PC-9 (cell line): Measurements from ENCODE around the gene MAOA. TPM values are rescaled to one million over a fixed set of nuclear protein-coding genes. Genes with fewer than 3 reads are reported as not detected.

Experiments used
- BruUV-seq: library from RNA; stranded (reverse); fragments of 400-500 nt; replicated peaks from 2 replicates; lab custom pipeline; 2021; lab: Mats Ljungman, UMichigan
- CTCF ChIA-PET: fragments of 300-600 bp; sonication (Branson Sonifier 250); formaldehyde crosslinking; loops from one replicate; lab custom pipeline; 2022; ENCODE audit warnings: antibody characterized with exemption; lab: Charles Lee
- POLR2A ChIA-PET: fragments of 300-600 bp; sonication (Branson Sonifier 250); formaldehyde crosslinking; loops from one replicate; lab custom pipeline; 2022; ENCODE audit warnings: antibody characterized with exemption; ENCODE audit not compliant: unreplicated experiment; lab: Charles Lee
- DNase-seq, 2 experiments: peaks; one replicate each; pipeline versions ENCODE4 v3.0.0 to v3.0.0-alpha.2; 2015 to 2022; ENCODE audit warnings: mixed read lengths in 1 of 2
- H2AFZ ChIP-seq: fragments of 200-600 bp; sonication (generic); 2 replicates; pipeline ENCODE4 v1.8.1; 2017; ENCODE audit warnings: antibody characterized with exemption
- H3F3A ChIP-seq: fragments of 200-600 bp; sonication (generic); 2 replicates; pipeline ENCODE4 v1.8.1; 2017; ENCODE audit warnings: antibody characterized with exemption, mild to moderate bottlenecking, low read depth; ENCODE audit not compliant: insufficient read depth
- H3K27ac ChIP-seq: fragments of 200-600 bp; sonication (generic); 2 replicates; pipeline ENCODE4 v1.6.1; 2016; ENCODE audit warnings: mixed run types
- H3K27me3 ChIP-seq: fragments of 200-600 bp; sonication (generic); 2 replicates; pipeline ENCODE4 v1.6.1; 2016; ENCODE audit warnings: low read depth, mixed run types; ENCODE audit not compliant: insufficient read depth
- H3K36me3 ChIP-seq: fragments of 200-600 bp; sonication (generic); 2 replicates; pipeline ENCODE4 v1.6.1; 2016; ENCODE audit warnings: low read depth, mixed run types
- H3K4me1 ChIP-seq: fragments of 200-600 bp; sonication (generic); replicated peaks from 2 replicates; pipeline ENCODE4 v1.6.1; 2016; ENCODE audit warnings: mixed run types; ENCODE audit not compliant: insufficient read depth
- H3K4me2 ChIP-seq: fragments of 200-600 bp; sonication (generic); 2 replicates; pipeline ENCODE4 v1.6.1; 2017; ENCODE audit warnings: mixed run types
- H3K4me3 ChIP-seq: fragments of 200-600 bp; sonication (generic); 2 replicates; pipeline ENCODE4 v1.6.1; 2016; ENCODE audit warnings: mixed run types
- H3K79me2 ChIP-seq: fragments of 200-600 bp; sonication (generic); 2 replicates; pipeline ENCODE4 v1.6.1; 2017; ENCODE audit warnings: low read depth, mixed run types
- H3K9me2 ChIP-seq: fragments of 200-600 bp; sonication (generic); 2 replicates; pipeline ENCODE4 v1.8.1; 2017; ENCODE audit warnings: mild to moderate bottlenecking; ENCODE audit not compliant: insufficient read depth
- H3K9me3 ChIP-seq: fragments of 200-600 bp; sonication (generic); 2 replicates; pipeline ENCODE4 v1.8.1; 2016; ENCODE audit warnings: low read depth; ENCODE audit not compliant: insufficient read depth
- H4K20me1 ChIP-seq: fragments of 200-600 bp; sonication (generic); 2 replicates; pipeline ENCODE4 v1.8.1; 2017; ENCODE audit not compliant: insufficient read depth
- EZH2 ChIP-seq: fragments of 200-600 bp; sonication (generic); IDR thresholded peaks from 2 replicates; pipeline ENCODE4 v1.8.0; 2017; ENCODE audit warnings: antibody characterized with exemption, low read depth
- intact Hi-C: fragments of 100-400 bp; cut with micrococcal nuclease; formaldehyde crosslinking; loops from one replicate; pipeline ENCODE4 v1.10.0; 2022; ENCODE audit not compliant: unreplicated experiment
- total RNA-seq: library from RNA; stranded (reverse); gene quantifications from 2 replicates; pipeline ENCODE4 v1.2.3, GENCODE V29; 2021
- TF ChIP-seq, protein P1 (sequence below): fragments of 200-600 bp; sonication (generic); conservative IDR thresholded peaks from 2 replicates; pipeline ENCODE4 v1.6.1; 2017; ENCODE audit warnings: mixed run types, antibody characterized with exemption, mild to moderate bottlenecking, moderate library complexity

Gene MAOA
- total RNA-seq, 1 experiment from 2014 or later, result 5.0 TPM

DNA sequence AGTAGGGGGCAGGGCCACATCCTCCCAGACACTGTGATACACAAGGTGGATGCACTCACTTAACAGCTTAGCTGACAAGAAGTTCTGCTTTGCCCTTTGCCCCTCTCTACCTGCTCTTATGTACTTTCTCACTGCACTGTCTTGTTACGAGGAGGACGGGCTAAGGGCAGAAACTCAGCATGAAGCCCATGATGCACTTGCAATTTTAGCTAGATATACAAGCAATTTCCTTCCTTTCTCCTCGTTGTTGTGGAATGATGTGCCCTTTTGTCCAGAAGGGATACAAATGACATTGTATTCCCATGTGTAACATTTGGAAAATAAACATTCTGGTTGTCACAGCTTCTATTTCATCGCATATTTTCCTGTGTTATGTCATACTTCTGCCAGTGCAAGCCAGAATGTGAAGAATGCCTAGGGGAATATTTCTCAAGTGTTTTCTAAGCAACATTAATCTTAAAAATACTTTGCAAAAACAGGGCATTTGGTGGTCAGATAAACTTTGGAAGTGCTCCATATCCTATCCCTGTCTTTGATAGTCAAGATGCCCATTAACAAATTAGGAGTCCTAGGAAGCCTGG is 47.2 kb downstream of the MAOA start:
- no peak for TF ChIP-seq EZH2
- TF ChIP-seq, protein P1, sequence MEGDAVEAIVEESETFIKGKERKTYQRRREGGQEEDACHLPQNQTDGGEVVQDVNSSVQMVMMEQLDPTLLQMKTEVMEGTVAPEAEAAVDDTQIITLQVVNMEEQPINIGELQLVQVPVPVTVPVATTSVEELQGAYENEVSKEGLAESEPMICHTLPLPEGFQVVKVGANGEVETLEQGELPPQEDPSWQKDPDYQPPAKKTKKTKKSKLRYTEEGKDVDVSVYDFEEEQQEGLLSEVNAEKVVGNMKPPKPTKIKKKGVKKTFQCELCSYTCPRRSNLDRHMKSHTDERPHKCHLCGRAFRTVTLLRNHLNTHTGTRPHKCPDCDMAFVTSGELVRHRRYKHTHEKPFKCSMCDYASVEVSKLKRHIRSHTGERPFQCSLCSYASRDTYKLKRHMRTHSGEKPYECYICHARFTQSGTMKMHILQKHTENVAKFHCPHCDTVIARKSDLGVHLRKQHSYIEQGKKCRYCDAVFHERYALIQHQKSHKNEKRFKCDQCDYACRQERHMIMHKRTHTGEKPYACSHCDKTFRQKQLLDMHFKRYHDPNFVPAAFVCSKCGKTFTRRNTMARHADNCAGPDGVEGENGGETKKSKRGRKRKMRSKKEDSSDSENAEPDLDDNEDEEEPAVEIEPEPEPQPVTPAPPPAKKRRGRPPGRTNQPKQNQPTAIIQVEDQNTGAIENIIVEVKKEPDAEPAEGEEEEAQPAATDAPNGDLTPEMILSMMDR, result no peak
- Histone ChIP-seq H3K36me3 (no peaks in the 10 kb centered on the region), H3K9me3 (no peaks in the 10 kb centered on the region), H3F3A (0 out of 2 replicates have a peak, but pooled peaks cover 4% of the 10 kb centered on the region), H3K27ac (peak overlapping the region; percentile 65), H3K27me3 (no peaks in the 10 kb centered on the region), H3K9me2 (no peaks in the 10 kb centered on the region), H3K4me3 (no peak overlapping the region), H3K79me2 (no peaks in the 10 kb centered on the region), H3K4me2 (peak overlapping the region; percentile 46), H2AFZ (no peak overlapping the region), H4K20me1 (no peaks in the 10 kb centered on the region), H3K4me1 (peaks cover 18% of the 10 kb centered on the region)
- ChIA-PET POLR2A (no interaction called here), CTCF (no interaction called here)
- intact Hi-C loops, result no loop called here
- DNase-seq, result peak in 1 of 2 experiments; percentile 81
- BruUV-seq, result no TSS peak

DNA sequence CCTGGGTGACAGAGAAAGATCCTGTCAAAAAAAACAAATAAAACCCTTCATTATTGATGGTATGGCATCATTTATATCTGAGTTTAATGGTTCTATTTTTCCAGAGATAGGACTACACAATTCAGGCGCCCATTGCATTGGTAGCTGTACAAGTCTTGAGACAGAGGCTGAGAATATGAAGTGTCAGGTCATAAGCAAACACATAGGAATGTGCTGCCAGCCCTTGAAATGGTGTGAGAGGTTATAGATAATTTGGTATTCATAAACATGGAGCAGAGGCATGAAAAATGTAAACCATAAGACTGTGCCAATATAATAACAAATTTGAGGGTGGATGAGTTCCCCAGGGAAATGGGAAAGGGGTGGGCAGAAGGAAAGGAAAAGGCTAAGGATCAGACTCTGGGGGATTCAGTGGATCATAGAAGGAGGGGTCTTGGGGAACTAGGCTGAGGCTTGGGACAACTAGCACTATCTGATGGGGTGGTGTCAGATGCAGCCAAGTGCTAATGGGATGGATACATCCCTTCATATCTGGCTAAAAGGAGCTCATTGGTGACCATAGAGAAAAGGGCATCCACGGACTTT is 50.8 kb downstream of the MAOA start:
- DNase-seq, result peak in 1 of 2 experiments; percentile 42
- no peaks in the 10 kb centered on the region for H3K79me2 ChIP-seq
- H3K27ac ChIP-seq, result no peak overlapping the region
- no peaks in the 10 kb centered on the region for H3K9me3 ChIP-seq
- ChIA-PET POLR2A (no interaction called here), CTCF (no interaction called here)
- no peak overlapping the region for H2AFZ ChIP-seq
- peaks cover 18% of the 10 kb centered on the region for H3K4me1 ChIP-seq
- no peaks in the 10 kb centered on the region for H3K36me3 ChIP-seq
- H3F3A ChIP-seq, result 0 out of 2 replicates have a peak, but pooled peaks cover 4% of the 10 kb centered on the region
- no peak for TF ChIP-seq EZH2
- TF ChIP-seq, protein P1, result no peak
- no peaks in the 10 kb centered on the region for H3K27me3 ChIP-seq
- intact Hi-C loops, result no loop called here
- H3K4me2 ChIP-seq, result no peak overlapping the region
- H3K4me3 ChIP-seq, result no peak overlapping the region
- BruUV-seq, result no TSS peak
- no peaks in the 10 kb centered on the region for H4K20me1 ChIP-seq
- no peaks in the 10 kb centered on the region for H3K9me2 ChIP-seq

DNA sequence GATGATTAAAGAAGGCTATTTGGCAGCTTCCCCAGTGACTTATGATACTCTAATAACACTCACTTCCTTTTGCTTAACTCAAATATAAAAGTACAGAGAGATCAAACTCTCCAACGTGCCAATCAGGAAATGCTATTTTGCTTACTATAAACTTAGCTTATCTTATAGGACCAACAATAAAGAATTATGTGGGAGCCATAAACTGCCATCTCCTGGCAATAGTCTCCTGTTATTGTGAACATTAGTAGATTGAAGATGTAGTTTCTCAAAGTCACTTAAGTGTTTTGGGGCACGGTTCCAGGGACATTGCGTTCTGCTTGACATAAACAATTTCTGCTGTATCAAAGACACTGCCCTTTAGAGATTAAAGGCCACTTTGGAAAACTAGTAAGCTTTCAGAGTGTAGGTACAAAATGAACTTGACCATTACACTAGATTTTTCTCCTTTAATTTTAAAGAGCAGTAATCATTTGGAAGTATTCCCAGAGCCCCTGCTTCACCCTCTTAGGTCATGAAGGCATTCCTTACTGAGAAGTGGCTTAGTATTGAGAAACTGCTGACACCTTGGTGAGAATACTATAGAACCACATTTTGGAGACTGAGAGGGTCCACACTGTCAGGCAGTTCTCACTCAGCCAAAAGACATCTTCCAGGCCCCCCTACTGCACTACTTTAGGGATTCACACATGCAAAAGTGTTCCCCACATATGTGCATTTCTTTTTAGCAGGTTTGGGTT is 51.9 kb downstream of the MAOA start:
- TF ChIP-seq, protein P1, result no peak
- TF ChIP-seq EZH2, result no peak
- H3K27ac ChIP-seq, result no peak overlapping the region
- DNase-seq, result peak in 1 of 2 experiments; percentile 31
- peaks cover 9% of the 10 kb centered on the region for H3K4me1 ChIP-seq
- H3K4me2 ChIP-seq, result no peak overlapping the region
- no peaks in the 10 kb centered on the region for H4K20me1 ChIP-seq
- intact Hi-C loops, result no loop called here
- no peaks in the 10 kb centered on the region for H3K9me3 ChIP-seq
- no TSS peak for BruUV-seq
- no peaks in the 10 kb centered on the region for H3K27me3 ChIP-seq
- ChIA-PET CTCF (no interaction called here), POLR2A (no interaction called here)
- H3K9me2 ChIP-seq, result no peaks in the 10 kb centered on the region
- H3F3A ChIP-seq, result 0 out of 2 replicates have a peak, but pooled peaks cover 4% of the 10 kb centered on the region
- H3K4me3 ChIP-seq, result no peak overlapping the region
- no peak overlapping the region for H2AFZ ChIP-seq
- no peaks in the 10 kb centered on the region for H3K79me2 ChIP-seq
- no peaks in the 10 kb centered on the region for H3K36me3 ChIP-seq
